Measurements from ENCODE around the gene OR2AE1. TPM values are rescaled to one million over a fixed set of nuclear protein-coding genes. Genes with fewer than 3 reads are reported as not detected.
"Not testable (repeated sequence)": the region's sequence is repeated elsewhere in the genome, so short reads cannot be mapped to it uniquely, and the experiment has no call there.

Gene OR2AE1
- total and polyA plus RNA-seq, 9 of the 15 experiments (the other 6 are each of a cell fraction or from before 2014, with no cell fraction given), result 0.27 TPM; not detected in 8

- BruUV-seq (replicated peaks); H3K27ac ChIP-seq (ENCODE audit: extremely low read depth, low read depth, low read length); in situ Hi-C loops (cut with MboI); DNase-seq (ENCODE audit: extremely low read depth in 1 of 4, low spot score in 3 of 4); H3K36me3 ChIP-seq (ENCODE audit: control insufficient read depth, insufficient read depth, low read length); H3K4me3 ChIP-seq; FAIRE-seq; H3K9me1 ChIP-seq (ENCODE audit: control insufficient read depth, insufficient read depth, low read length); H3K4me1 ChIP-seq (replicated peaks in 1 of 2; ENCODE audit: control insufficient read depth in 2 of 2, insufficient read depth in 2 of 2, low read length in 2 of 2); H3K9me3 ChIP-seq (replicated peaks; ENCODE audit: control insufficient read depth, insufficient read depth, low read depth, low read length); H4K20me1 ChIP-seq (replicated peaks; ENCODE audit: control insufficient read depth, insufficient read depth, low read length); ATAC-seq; H3K79me2 ChIP-seq (ENCODE audit: control insufficient read depth, insufficient read depth, low read length); intact Hi-C loops (cut with micrococcal nuclease); POLR2A ChIA-PET; H2AFZ ChIP-seq (ENCODE audit: low read depth, low read length); H3K9ac ChIP-seq (ENCODE audit: insufficient read depth in 1 of 2, low read depth in 2 of 2, low read length in 2 of 2); H3K4me2 ChIP-seq (ENCODE audit: insufficient read depth, low read length); CTCF ChIA-PET (ENCODE audit: low intra/inter-chr PET ratio): not testable (repeated sequence)
- 0% methylated on average over 2 of the region's 2 CpGs for WGBS (ENCODE audit: insufficient coverage, low coverage, missing lambda C conversion rate)
- TF ChIP-seq ZNF146 (CRISPR knock-in tag; IDR thresholded peaks at IDR 0.05; ENCODE audit: unreplicated experiment) (peak; percentile 65), KDM1A (IDR thresholded peaks at IDR 0.05) (0 out of 4 replicates have a peak, but pooled peaks of 1 of the 2 experiments have one; percentile 9)
- H3K27me3 ChIP-seq (ENCODE audit: control insufficient read depth in 2 of 2, insufficient read depth in 2 of 2, low read length in 2 of 2), result peaks cover 2 to 12% of the 10 kb centered on the region in 2 experiments; a peak in 3 of 5 replicates
These were observed 9.4 kb downstream of the OR2AE1 start for GRCh38 chr7:99867477-99867876.

GRCh38 chr7:99863847-99864440, 12.9 kb downstream of the OR2AE1 start:
- CTCF ChIA-PET (ENCODE audit: low intra/inter-chr PET ratio), result no interaction called here
- Histone ChIP-seq H4K20me1 (replicated peaks; ENCODE audit: control insufficient read depth, insufficient read depth, low read length) (no peaks in the 10 kb centered on the region), H3K79me2 (ENCODE audit: control insufficient read depth, insufficient read depth, low read length) (no peaks in the 10 kb centered on the region), H2AFZ (ENCODE audit: low read depth, low read length) (no peak overlapping the region), H3K4me1 (replicated peaks in 1 of 2; ENCODE audit: control insufficient read depth in 2 of 2, insufficient read depth in 2 of 2, low read length in 2 of 2) (no peaks in the 10 kb centered on the region), H3K4me3 (no peak overlapping the region), H3K27ac (ENCODE audit: extremely low read depth, low read depth, low read length) (no peak overlapping the region), H3K9me1 (ENCODE audit: control insufficient read depth, insufficient read depth, low read length) (no peaks in the 10 kb centered on the region), H3K4me2 (ENCODE audit: insufficient read depth, low read length) (no peak overlapping the region), H3K9ac (ENCODE audit: insufficient read depth in 1 of 2, low read depth in 2 of 2, low read length in 2 of 2) (no peak overlapping the region), H3K9me3 (replicated peaks; ENCODE audit: control insufficient read depth, insufficient read depth, low read depth, low read length) (no peaks in the 10 kb centered on the region), H3K27me3 (ENCODE audit: control insufficient read depth in 2 of 2, insufficient read depth in 2 of 2, low read length in 2 of 2) (no peaks in the 10 kb centered on the region; a peak in 2 of 5 replicates), H3K36me3 (ENCODE audit: control insufficient read depth, insufficient read depth, low read length) (no peaks in the 10 kb centered on the region)
- DNase-seq (ENCODE audit: extremely low read depth in 1 of 4, low spot score in 3 of 4) (no peak), FAIRE-seq (no peak), ATAC-seq (no peak)
- intact Hi-C loops (cut with micrococcal nuclease), result no loop called here
- WGBS (ENCODE audit: insufficient coverage, low coverage, missing lambda C conversion rate), result 0% methylated on average over 2 of the region's 2 CpGs
- in situ Hi-C loops (cut with MboI), result no loop called here
- BruUV-seq (replicated peaks), result no TSS peak
- POLR2A ChIA-PET, result interaction anchor here (0.9 to 1.2 kb wide), 2 partner anchors 14 to 25 kb away, joined by 3 to 4 read pairs; no protein-coding TSS in a partner anchor
- TF ChIP-seq ZNF121 (CRISPR knock-in tag; conservative IDR thresholded peaks at IDR 0.05) (no peak), XRCC4 (IDR thresholded peaks at IDR 0.05; ENCODE audit: extremely low read depth, insufficient read depth, insufficient read length) (no peak), ZNF707 (CRISPR knock-in tag; conservative IDR thresholded peaks at IDR 0.05) (no peak), DIDO1 (tag; IDR thresholded peaks at IDR 0.05; ENCODE audit: low read depth) (no peak), HINFP (tag; conservative IDR thresholded peaks at IDR 0.05; ENCODE audit: low read depth) (no peak), ZNF609 (CRISPR knock-in tag; IDR thresholded peaks at IDR 0.05; ENCODE audit: borderline replicate concordance) (no peak)

Measured in K562 (cell line).